ENCODE results near the gene TMEM178B.

GRCh38 chr7:141258559-141258958, 184.7 kb downstream of the TMEM178B start:
- TF ChIP-seq EZH2 (IDR thresholded peaks at IDR 0.05; ENCODE audit: low read depth): no peak
- TF ChIP-seq, protein P1, sequence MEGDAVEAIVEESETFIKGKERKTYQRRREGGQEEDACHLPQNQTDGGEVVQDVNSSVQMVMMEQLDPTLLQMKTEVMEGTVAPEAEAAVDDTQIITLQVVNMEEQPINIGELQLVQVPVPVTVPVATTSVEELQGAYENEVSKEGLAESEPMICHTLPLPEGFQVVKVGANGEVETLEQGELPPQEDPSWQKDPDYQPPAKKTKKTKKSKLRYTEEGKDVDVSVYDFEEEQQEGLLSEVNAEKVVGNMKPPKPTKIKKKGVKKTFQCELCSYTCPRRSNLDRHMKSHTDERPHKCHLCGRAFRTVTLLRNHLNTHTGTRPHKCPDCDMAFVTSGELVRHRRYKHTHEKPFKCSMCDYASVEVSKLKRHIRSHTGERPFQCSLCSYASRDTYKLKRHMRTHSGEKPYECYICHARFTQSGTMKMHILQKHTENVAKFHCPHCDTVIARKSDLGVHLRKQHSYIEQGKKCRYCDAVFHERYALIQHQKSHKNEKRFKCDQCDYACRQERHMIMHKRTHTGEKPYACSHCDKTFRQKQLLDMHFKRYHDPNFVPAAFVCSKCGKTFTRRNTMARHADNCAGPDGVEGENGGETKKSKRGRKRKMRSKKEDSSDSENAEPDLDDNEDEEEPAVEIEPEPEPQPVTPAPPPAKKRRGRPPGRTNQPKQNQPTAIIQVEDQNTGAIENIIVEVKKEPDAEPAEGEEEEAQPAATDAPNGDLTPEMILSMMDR (conservative IDR thresholded peaks at IDR 0.05): no peak

Measured in PC-9 (cell line).